Daoy (cell line): ENCODE data around the gene NUAK2. TPM values are rescaled to one million over a fixed set of nuclear protein-coding genes. Genes with fewer than 3 reads are reported as not detected.

Experiments used
- DNase-seq: peaks from one replicate; pipeline ENCODE4 v3.0.0-alpha.2; 2015; ENCODE audit warnings: low read depth
- total RNA-seq: library from RNA; depleted of rRNA; stranded (reverse); fragments of >200 nt; shearing (Covaris generic); gene quantifications from 2 replicates; pipeline ENCODE4 v1.2.3, GENCODE V29; 2014

Gene NUAK2
- total RNA-seq, 1 experiment from 2014 or later: 11.1 TPM

DNA sequence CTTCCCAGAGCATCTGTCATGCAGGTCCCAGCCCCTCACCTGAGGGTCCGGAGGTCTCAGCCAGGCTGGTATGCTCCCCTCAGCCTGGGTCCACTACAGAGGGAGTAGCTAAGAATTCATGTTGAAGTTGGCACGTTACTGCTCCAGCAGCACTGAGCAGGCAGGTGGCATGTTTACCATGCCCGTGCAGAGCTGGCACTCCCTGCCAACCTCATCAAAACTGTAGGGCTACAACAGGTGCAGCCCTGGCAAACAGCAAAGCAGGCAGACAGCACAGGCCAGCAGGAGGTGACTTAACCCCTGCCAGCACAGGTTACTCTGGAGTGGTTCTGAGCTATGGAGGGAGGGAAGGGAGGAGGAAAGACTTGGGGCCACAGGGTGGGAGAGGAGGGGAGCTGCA is 46.4 kb downstream of the NUAK2 start:
- DNase-seq: no peak

DNA sequence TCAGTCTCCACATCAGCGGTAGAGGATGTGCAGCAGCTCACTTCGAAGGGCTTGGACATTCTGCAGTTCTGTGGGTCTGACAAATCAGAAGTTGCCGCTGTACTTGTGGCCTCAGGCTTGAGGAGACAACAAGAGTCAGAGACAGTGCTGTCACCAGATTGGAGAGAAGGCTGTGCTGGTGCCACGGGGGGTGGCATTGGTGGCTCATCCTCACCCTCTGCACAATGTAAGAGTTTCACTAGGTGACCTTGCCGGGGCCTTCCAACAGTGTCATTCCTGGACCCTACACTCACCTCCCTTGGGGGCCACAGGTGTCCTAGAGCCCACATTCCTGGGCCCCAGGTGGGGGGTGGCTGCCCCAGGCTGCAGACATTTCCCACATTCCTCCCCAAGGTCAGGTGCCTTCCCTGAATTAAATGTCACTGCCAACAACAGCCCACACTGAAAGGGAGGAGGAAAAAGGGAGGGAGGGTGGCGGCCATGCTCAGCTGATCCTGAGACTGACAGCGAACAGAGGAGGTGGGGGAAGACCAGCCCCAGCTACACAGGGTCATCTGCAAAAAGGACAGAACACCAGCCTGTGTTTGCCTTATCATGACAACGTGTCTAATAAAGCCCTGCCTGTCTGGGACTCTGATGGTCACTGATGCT is 47.4 kb downstream of the NUAK2 start:
- DNase-seq: peak; percentile 28

DNA sequence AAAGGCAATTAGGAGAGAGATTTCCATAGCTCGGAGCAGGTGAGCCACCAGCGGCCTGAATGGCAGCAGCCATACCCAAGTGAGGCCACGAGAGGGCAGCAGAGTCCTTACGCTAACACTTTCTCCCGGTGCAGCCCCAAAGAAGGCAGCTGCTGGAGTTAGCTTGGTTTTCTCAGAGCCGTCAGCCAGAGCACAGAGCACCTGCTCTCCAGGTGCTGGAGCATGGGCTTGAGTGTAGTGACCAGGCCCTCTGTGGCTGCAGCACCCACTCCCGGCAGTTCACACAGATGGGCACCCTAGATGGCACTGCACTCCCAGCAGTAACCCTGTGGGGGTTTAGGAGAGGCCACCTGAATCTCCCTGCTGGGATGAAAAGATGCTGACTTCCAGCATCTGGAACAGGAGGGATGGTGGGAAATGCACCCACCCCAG is 48.0 kb downstream of the NUAK2 start:
- peak; percentile 88 for DNase-seq

DNA sequence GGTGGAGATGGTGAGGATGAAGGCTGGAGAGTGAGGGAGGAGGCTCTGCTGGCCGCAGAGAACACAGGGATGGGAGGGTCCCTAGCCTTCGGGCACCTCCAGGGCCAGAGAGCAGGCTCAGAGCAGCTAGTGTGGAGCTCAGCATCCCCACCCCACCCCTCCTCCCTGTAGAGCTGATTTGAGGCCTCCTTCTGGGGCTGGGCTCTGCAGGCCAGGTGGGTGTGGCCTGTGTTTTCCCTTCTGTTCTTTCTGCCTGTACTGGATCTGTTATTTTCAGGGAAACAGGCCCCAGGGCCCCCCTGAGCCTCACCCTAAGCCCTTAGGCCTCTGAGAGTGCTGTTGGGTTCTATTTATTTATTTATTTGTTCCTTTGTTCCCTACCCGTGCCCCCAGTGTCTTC is 49.0 kb downstream of the NUAK2 start:
- DNase-seq: no peak

DNA sequence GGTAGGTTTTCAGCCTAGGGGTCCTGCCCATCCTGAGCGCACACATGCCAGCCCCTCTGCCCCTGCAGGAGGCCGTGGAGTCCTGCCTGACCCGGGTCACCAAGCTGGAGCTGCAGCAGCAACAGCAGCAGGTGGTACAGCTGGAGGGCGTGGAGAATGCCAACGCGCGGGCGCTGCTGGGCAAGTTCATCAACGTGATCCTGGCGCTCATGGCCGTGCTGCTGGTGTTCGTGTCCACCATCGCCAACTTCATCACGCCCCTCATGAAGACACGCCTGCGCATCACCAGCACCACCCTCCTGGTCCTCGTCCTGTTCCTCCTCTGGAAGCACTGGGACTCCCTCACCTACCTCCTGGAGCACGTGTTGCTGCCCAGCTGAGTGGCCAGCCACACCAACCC is 49.8 kb downstream of the NUAK2 start:
- no peak for DNase-seq

DNA sequence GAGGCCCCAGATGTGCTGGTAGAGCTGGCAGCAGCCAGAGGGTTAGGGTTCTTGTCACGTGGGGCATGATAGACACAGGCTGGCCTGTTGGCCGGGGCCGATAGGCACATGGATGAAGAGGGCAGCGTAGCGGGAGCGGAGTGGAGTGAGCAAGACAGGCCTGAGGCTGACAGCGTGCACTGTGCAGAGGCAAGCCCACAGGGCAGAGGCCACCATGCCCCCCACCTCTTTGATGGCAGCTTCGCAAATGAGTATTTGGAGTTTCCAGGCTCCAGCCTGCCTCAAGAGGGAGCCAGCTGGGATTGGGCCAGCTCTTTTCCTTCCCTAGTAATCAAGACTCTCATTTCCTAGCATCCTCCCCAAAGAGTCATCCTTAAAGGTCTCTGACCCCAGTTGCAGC is 50.3 kb downstream of the NUAK2 start:
- DNase-seq: no peak

DNA sequence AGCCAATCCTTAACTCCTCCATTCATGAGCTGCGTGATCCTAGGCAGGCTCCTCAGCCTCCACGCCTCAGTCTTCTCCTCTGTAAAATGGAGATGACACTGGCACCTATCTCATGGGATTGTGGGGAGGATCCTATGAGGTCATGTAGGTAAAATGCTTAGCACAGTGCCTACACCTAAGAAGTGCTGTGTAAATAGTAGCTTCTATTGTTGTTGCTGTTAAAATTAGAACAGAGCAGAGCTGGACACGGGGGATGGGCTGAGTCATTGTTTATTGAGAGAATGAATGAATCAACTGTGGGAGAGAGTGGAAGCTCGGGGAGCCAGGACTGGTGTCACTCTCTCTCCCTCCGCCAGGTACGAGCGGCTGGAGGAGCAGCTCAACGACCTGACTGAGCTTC is 50.8 kb downstream of the NUAK2 start:
- peak; percentile 60 for DNase-seq

DNA sequence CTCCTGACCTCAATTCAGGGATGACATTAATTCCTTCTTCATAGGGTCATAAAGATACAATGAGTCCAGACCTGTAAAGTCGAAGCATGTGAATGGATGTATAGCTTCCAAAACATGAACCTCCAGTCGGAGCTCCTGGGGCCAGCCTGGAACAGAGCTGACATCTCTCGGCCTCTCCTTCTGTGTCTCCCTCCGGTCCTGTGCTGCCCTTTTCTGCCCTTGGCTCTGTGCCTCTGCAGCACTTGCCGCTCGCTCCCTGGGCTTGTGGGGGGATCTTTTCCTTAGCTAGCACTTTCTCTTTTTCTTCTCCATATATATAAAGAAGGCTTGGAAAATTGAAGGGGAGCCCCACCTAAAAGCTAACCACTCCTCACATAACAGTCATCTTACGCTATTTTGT is 51.3 kb downstream of the NUAK2 start:
- DNase-seq: no peak

DNA sequence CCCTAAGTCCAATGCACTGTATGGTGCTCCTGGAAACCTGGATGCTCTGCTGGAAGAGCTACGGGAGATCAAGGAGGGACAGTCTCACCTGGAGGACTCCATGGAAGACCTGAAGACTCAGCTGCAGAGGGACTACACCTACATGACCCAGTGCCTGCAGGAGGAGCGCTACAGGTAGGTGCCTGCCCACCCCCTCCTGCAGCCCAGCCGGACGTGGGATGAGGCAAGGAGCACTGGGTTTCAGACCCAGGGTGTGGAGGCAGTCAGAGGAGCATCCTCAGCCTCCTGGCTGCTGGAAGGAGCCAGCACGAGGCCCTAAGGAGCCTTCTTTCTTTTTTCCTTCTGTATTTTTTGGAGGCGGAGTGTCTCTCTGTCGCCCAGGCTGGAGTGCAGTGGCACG is 51.8 kb downstream of the NUAK2 start:
- DNase-seq: no peak

DNA sequence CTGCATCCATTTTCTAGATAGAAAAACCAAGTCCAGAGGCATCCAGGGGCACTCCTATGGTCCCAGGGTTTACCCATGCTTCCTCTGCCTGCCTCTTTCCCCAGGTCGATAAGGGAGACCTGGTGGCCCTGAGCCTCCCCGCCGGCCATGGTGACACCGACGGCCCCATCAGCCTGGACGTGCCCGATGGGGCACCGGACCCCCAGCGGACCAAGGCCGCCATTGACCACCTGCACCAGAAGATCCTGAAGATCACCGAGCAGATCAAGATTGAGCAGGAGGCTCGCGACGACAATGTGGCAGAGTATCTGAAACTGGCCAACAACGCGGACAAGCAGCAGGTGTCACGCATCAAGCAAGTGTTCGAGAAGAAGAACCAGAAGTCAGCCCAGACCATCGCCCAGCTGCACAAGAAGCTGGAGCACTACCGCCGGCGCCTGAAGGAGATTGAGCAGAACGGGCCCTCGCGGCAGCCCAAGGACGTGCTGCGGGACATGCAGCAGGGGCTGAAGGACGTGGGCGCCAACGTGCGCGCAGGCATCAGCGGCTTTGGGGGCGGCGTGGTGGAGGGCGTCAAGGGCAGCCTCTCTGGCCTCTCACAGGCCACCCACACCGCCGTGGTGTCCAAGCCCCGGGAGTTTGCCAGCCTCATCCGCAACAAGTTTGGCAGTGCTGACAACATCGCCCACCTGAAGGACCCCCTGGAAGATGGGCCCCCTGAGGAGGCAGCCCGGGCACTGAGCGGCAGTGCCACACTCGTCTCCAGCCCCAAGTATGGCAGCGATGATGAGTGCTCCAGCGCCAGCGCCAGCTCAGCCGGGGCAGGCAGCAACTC is 52.5 kb downstream of the NUAK2 start:
- no peak for DNase-seq

DNA sequence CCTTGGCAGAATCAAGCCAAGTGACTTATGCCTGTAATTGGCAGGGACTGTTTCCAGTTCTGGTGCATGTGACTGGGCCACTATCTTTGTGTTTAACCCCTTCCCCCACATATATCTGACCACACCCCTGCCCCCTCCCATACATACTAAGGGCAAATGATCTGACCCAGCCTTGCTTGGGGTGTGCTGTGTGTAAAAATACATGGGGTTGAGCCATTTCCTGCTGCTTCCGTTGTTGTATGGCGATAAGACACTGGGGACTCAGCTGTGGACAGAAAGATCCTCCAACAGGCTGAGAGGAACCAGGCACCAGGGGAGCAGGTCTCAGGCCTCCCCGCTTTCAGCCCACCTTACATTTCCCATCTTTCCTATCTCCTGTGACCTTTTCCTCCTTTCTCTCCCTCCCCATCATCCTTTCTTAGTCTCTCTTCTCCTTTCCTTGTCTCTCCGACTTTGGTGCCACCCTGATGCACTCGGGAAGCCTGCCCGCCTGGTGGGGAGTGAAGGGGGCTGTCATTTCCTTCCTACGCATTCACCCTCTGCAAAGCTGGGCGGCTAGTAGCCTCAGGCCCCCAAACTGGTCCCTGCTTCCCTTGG is 54.1 kb downstream of the NUAK2 start:
- DNase-seq: no peak

DNA sequence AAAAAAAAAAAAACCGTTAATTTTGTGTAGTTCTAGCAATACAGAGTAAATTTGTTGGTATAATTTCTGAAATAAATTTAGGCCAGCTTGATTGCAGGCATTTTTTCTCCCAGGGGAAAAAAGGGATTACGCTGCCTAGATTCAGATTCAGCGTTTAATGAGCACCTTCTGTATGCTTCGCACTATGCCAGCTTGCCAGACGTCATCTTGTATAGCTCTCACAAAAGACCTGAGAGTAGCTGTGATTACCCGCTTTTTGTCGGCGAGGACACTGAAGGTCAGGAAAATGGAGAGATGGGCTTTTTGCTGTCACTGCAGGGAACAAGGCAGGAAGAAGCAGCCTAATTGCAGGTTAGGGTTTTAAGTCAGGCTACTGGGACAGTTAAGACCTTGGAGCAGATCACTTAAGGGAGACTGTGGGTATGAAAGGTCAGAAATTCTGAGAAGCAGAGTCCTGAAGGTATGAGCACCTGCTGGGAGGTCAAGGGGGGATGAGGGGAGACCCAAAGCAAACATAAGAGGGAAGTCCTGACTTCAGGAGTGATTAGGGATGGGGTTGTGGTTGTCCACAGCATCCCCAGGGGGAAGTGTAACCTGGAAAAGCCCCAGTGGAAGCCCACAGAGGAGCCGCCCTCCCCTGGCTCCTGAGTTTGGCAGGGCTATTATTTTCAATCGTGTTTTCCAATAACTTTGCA is 54.8 kb downstream of the NUAK2 start:
- no peak for DNase-seq

DNA sequence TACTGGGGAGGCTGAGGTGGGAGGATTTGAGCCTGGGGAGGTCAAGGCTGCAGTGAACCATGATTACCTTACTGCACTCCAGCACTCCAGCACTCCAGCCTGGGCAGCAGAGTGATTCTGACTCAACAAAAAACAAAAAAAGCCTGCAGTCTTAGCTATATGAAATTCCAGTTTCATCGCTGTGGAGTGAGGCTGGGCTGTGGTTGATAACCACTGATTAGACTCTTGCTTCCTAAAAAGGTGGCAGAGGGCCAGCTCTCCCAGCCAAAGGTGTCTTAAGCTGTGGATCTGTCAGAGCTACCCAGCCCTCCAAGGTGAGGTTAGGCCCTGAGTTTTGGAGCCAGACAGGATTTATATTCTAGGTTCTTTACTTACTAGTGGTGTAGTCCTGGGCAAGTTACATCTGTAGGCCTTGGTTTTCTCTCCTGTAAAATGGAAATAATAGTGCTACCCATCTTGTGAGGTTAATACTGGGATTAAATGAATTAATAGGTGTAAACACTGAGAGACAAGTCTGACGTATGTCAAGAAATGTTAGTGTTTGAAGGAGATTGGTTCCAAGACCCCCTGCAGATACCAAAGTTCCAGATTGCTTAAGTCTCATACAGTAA is 57.9 kb downstream of the NUAK2 start:
- DNase-seq: peak; percentile 75

DNA sequence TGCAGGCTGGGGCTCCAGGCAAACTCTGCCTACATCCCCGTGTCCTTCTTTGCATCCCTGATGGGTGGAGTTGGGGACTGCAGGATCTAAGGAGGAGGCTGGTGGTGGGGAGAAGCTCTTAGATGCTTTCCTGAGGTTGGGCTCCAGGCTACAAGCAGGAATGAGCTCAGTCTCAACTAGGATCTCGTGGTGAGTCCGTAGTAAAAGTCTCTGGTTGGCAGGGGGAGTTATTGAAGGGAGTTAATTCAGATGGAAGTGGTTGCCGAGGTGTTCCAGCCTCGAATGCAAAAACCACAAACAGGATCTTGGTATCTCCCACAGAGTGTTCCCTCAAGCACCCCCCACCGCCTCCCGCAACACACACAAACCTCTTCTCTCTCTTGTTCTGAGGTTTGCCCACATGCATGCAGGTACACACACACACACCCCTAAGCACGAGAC is 58.8 kb downstream of the NUAK2 start:
- peak; percentile 45 for DNase-seq

DNA sequence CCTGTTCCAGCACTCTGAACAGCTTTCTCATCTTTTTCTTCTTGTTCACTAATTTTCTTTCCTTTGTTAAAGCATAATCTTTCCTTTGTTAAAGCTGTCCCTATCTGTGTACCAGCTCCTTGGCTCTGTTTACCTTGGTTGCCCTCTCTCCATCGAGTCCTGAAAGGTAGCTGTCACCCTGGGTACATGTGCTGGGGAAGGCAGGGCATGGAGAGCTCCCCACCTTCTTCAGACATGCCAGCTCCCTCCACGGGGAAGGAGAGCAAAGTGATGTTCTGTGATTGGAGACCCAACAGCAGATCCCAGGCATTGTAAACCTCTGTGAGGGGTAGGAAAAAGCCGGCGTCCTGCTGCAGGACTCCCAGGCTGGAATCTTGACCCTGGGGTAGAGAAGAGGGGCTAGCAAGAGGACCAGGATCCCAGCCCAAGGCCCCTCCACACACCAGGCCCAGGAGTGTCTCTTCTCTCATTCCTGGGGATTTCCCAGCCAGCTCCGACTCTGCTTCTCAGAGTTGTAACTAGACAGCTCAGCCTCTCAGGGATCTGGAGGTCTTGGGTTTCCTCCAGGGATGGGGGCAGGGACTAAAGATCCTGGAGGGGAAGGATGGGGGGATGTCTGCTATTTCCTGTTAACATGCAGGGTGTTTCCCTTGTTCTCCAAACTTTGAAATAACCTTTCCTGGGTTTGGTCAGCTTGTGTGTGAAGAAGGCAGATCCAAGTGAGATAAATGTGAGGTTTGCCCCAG is 59.4 kb downstream of the NUAK2 start:
- DNase-seq: peak; percentile 80

DNA sequence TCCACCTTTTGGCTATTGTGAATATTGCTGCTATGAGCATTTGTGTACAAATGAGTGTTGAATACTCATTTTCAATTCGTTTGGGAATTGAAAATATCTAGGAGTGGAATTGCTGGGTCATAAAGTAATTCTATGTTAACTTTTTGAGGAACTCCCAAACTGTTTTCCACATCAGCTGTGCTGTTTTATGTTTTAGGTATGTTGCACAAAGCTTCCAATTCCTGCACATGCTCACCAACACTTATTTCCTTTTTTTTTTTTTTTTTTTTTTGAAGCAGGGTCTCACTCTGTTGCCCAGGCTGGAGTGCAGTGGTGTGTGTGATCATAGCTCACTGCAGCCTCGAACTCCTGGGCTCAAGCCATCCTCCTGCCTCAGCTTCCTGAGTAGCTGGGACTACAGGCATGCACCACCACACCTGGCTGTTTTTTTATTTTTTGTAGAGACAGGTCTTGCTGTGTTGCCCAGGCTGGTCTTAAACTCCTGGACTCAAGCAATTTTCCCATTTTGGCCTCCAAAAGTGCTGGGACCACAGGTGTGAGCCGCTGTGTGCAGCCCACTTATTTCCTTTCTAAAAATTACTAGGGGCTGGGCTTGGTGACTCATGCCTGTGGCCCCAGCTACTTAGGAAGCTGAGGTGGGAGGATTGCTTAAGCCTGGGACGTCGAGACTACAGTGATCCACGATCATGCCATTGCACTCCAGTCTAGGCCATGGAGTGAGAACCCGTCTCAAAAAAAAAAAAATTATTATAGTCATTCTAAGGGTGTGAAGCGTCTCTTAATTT is 60.4 kb downstream of the NUAK2 start:
- peak; percentile 83 for DNase-seq

DNA sequence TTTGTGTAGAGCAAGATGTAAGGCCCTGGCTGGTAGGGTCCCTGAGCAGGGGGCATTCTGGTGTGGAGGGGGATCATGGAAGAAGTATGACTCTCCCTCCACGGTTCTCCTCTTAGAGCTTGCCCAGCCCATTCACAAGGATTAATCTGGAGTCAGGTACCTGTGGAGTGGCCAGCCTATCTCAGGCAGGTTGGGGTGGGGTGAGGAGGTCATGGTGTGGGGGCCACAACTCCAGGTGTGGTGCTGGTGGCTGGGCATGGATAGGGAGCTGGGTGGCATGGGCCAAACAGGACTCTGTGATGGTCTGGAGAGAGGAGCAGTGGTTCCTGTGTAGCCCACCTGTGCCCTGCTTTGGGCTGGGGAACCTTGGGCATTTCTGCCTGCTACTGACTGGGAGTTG is 61.5 kb downstream of the NUAK2 start:
- DNase-seq: no peak

DNA sequence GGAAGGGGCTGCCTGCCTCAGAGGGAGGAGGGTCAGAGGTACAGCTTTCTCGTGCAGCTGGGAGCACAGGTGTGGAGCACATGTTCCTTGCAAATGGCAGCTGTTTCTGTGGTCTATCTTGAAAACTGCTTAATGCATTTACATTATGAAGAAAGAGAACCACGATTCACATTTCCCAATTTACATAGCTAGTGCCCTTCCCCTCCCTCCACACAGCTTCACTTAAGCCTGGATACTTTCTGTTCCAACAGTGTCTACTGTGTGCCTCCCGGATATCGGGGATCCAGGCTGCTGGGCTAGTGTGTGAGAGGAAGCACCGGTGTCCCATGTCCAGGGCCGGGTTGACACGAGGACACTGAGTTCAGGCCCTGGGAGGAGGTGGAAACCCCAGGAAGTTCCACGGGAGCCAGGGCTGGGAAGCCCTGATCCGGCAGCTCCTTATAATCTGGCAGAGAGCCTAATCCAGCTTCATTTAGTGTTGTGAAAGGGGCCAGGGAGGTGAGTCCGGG is 62.2 kb downstream of the NUAK2 start:
- no peak for DNase-seq

DNA sequence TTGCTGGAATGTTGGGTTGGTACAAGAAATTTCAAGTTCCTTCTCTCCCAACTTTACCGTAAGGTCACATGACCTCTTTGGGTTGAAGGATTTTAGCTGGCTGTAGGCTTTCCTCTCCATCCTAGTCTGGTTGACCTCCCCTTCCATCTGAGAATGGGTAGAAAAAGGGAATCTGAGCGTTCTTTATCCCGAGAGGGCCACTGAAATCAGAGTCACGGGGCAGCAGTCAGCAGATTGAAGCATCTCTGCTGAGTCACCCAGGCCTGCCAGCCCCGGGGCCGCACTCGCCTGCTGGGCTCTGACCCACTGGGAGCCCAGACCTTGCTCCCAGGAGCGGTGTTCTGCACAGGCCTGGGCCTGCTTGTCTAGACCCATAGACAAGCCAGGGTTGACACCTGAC is 62.8 kb downstream of the NUAK2 start:
- peak; percentile 81 for DNase-seq

DNA sequence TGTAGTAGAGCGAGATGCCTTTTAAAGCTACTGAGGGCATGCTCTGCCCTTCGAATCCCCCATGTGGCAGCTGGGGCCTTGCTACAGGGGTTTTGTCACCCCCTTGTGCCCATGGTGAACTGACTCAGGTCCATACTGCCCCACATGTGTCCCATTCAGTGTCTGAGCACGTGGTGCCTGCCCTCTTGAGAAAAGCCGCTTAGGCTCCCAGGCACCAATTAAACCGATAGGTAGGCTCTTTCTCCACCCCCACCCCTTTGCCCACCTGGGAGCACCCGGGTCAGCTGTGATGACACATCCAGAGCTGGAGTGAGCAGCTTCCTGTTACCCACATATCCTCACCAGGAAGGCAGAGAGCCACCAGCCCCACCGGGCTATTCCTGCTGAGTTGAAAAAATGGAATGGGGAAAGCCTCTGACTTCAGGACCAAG is 63.3 kb downstream of the NUAK2 start:
- DNase-seq: peak; percentile 63
